DOHH2 (cell line): Measurements from ENCODE around the gene PEMT.

ENCODE experiments used
- H3F3A ChIP-seq: fragments of 200-600 bp; sonication (generic), shearing (Covaris generic); 2 replicates; pipeline ENCODE4 v1.6.0; 2016; ENCODE audit warnings: antibody characterized with exemption, mild to moderate bottlenecking; ENCODE audit not compliant: control insufficient read depth, insufficient read depth
- H3K27ac ChIP-seq: fragments of 200-600 bp; sonication (generic); 2 replicates; pipeline ENCODE4 v1.5.1; 2014; ENCODE audit warnings: low read depth, mild to moderate bottlenecking, low read length, moderate library complexity
- H3K27me3 ChIP-seq: fragments of 200-600 bp; sonication (generic); 2 replicates; pipeline ENCODE4 v1.6.1; 2014; ENCODE audit warnings: mild to moderate bottlenecking, low read length, mixed read lengths; ENCODE audit not compliant: control insufficient read depth
- H3K36me3 ChIP-seq: fragments of 200-600 bp; sonication (generic); 2 replicates; pipeline ENCODE4 v1.6.1; 2014; ENCODE audit warnings: mild to moderate bottlenecking, low read length, moderate library complexity, mixed read lengths; ENCODE audit not compliant: control insufficient read depth
- H3K4me1 ChIP-seq: fragments of 200-600 bp; sonication (generic); 2 replicates; pipeline ENCODE4 v1.6.1; 2014; ENCODE audit warnings: mild to moderate bottlenecking, low read length, mixed read lengths; ENCODE audit not compliant: control insufficient read depth
- H3K4me2 ChIP-seq: fragments of 200-600 bp; sonication (generic); 2 replicates; pipeline ENCODE4 v1.6.0; 2014; ENCODE audit warnings: mild to moderate bottlenecking, low read length, moderate library complexity
- H3K4me3 ChIP-seq: fragments of 200-600 bp; sonication (generic); 2 replicates; pipeline ENCODE4 v1.5.1; 2014; ENCODE audit warnings: mild to moderate bottlenecking, low read length, mixed read lengths
- H3K79me2 ChIP-seq: fragments of 200-600 bp; sonication (generic); 2 replicates; pipeline ENCODE4 v1.6.1; 2014; ENCODE audit warnings: mild to moderate bottlenecking, low read length, mixed read lengths; ENCODE audit not compliant: control insufficient read depth
- H3K9me2 ChIP-seq: fragments of 200-600 bp; sonication (generic); replicated peaks from 2 replicates; pipeline ENCODE4 v1.6.1; 2014; ENCODE audit warnings: mild to moderate bottlenecking, low read length, mixed read lengths; ENCODE audit not compliant: control insufficient read depth
- H3K9me3 ChIP-seq: fragments of 200-600 bp; sonication (generic); 2 replicates; pipeline ENCODE4 v1.6.1; 2014; ENCODE audit warnings: antibody characterized with exemption, low read length, mixed read lengths; ENCODE audit not compliant: control insufficient read depth, insufficient read depth
- H4K20me1 ChIP-seq: fragments of 200-600 bp; sonication (generic); 2 replicates; pipeline ENCODE4 v1.6.0; 2014; ENCODE audit warnings: low read depth, mild to moderate bottlenecking, antibody characterized with exemption, low read length, moderate library complexity; ENCODE audit not compliant: control insufficient read depth, insufficient read depth
- CTCF ChIP-seq: fragments of 200-600 bp; sonication (generic); IDR thresholded peaks from one replicate; pipeline ENCODE4 v1.5.1; 2014; ENCODE audit warnings: antibody characterized with exemption, mild to moderate bottlenecking, low read depth, low read length; ENCODE audit not compliant: poor library complexity, severe bottlenecking
- EZH2phosphoT487 ChIP-seq: fragments of 200-600 bp; sonication (generic); IDR thresholded peaks from 2 replicates; pipeline ENCODE4 v1.6.1; 2017; ENCODE audit warnings: borderline replicate concordance, mild to moderate bottlenecking, antibody characterized with exemption, low read length, moderate library complexity, mixed read lengths

Gene PEMT

GRCh38 chr17:17499402-17500145 lies 91.9 kb downstream of the PEMT start:
- Histone ChIP-seq H3K27me3 (peaks cover 24% of the 10 kb centered on the region), H3K4me3 (no peak overlapping the region), H3K4me1 (peaks cover 19% of the 10 kb centered on the region), H3K79me2 (no peaks in the 10 kb centered on the region), H3F3A (no peaks in the 10 kb centered on the region), H4K20me1 (0 out of 2 replicates have a peak, but pooled peaks cover 8% of the 10 kb centered on the region), H3K36me3 (no peaks in the 10 kb centered on the region), H3K4me2 (no peak overlapping the region), H3K9me2 (no peaks in the 10 kb centered on the region), H3K9me3 (no peaks in the 10 kb centered on the region), H3K27ac (no peak overlapping the region)
- TF ChIP-seq EZH2phosphoT487 (no peak), CTCF (no peak)

GRCh38 chr17:17498606-17499301 lies 92.8 kb downstream of the PEMT start:
- H3K27ac ChIP-seq, result no peak overlapping the region
- no peaks in the 10 kb centered on the region for H3K79me2 ChIP-seq
- H3F3A ChIP-seq, result no peaks in the 10 kb centered on the region
- TF ChIP-seq CTCF (no peak), EZH2phosphoT487 (no peak)
- H3K4me1 ChIP-seq, result peaks cover 19% of the 10 kb centered on the region
- H3K9me2 ChIP-seq, result no peaks in the 10 kb centered on the region
- no peak overlapping the region for H3K4me3 ChIP-seq
- no peaks in the 10 kb centered on the region for H3K9me3 ChIP-seq
- no peaks in the 10 kb centered on the region for H3K36me3 ChIP-seq
- no peak overlapping the region for H3K4me2 ChIP-seq
- 0 out of 2 replicates have a peak, but pooled peaks cover 8% of the 10 kb centered on the region for H4K20me1 ChIP-seq
- H3K27me3 ChIP-seq, result peaks cover 24% of the 10 kb centered on the region

GRCh38 chr17:17497845-17498520 lies 93.5 kb downstream of the PEMT start:
- H3K9me3 ChIP-seq, result no peaks in the 10 kb centered on the region
- no peak overlapping the region for H3K4me2 ChIP-seq
- H3K4me3 ChIP-seq, result no peak overlapping the region
- no peak overlapping the region for H3K27ac ChIP-seq
- H3K79me2 ChIP-seq, result no peaks in the 10 kb centered on the region
- peaks cover 19% of the 10 kb centered on the region for H3K4me1 ChIP-seq
- TF ChIP-seq EZH2phosphoT487 (no peak), CTCF (no peak)
- peaks cover 24% of the 10 kb centered on the region for H3K27me3 ChIP-seq
- no peaks in the 10 kb centered on the region for H3F3A ChIP-seq
- 0 out of 2 replicates have a peak, but pooled peaks cover 8% of the 10 kb centered on the region for H4K20me1 ChIP-seq
- H3K9me2 ChIP-seq, result no peaks in the 10 kb centered on the region
- no peaks in the 10 kb centered on the region for H3K36me3 ChIP-seq
